ENCODE results near the gene MAST4. TPM values are rescaled to one million over a fixed set of nuclear protein-coding genes. Genes with fewer than 3 reads are reported as not detected.

The MAST4 gene
- total RNA-seq, 1 donor from 2014 or later, result 56.9 TPM

- Histone ChIP-seq H3K4me1 (peaks cover 29% of the 10 kb centered on the region), H3K27me3 (ENCODE audit: low read depth) (no peaks in the 10 kb centered on the region), H3K9me3 (no peaks in the 10 kb centered on the region), H3K27ac (no peak overlapping the region), H3K4me3 (no peak overlapping the region), H3K36me3 (no peaks in the 10 kb centered on the region)
- DNase-seq (no peak), ATAC-seq (no peak)
- intact Hi-C loops (cut with DNase I), result no loop called here
- TF ChIP-seq CTCF (IDR thresholded peaks at IDR 0.05), result no peak
Measured at GRCh38 chr5:67183859-67184258, 587.7 kb downstream of the MAST4 start.

- TF ChIP-seq CTCF (IDR thresholded peaks at IDR 0.05), result no peak
- ATAC-seq, result peak; percentile 66 to 69
- no peak overlapping the region for H3K27ac ChIP-seq
- H3K27me3 ChIP-seq (ENCODE audit: low read depth), result no peaks in the 10 kb centered on the region
- intact Hi-C loops (cut with DNase I), result no loop called here
- no peaks in the 10 kb centered on the region for H3K9me3 ChIP-seq
- no peaks in the 10 kb centered on the region for H3K36me3 ChIP-seq
- H3K4me1 ChIP-seq, result peaks cover 20% of the 10 kb centered on the region
- DNase-seq, result no peak
- no peak overlapping the region for H3K4me3 ChIP-seq
Measured at GRCh38 chr5:67187006-67187715, 591.0 kb downstream of the MAST4 start.

- DNase-seq, result no peak
- Histone ChIP-seq H3K4me3 (no peak overlapping the region), H3K9me3 (no peaks in the 10 kb centered on the region), H3K27me3 (ENCODE audit: low read depth) (no peaks in the 10 kb centered on the region), H3K4me1 (peaks cover 22% of the 10 kb centered on the region), H3K36me3 (no peaks in the 10 kb centered on the region), H3K27ac (no peak overlapping the region)
- intact Hi-C loops (cut with DNase I), result no loop called here
- no peak for TF ChIP-seq CTCF (IDR thresholded peaks at IDR 0.05)
- ATAC-seq, result no peak
Measured at GRCh38 chr5:67188274-67189078, 592.3 kb downstream of the MAST4 start.

GRCh38 chr5:67189079-67189354 is 592.8 kb downstream of the MAST4 start:
- DNase-seq (no peak), ATAC-seq (no peak)
- peaks cover 28% of the 10 kb centered on the region for H3K4me1 ChIP-seq
- intact Hi-C loops (cut with DNase I), result no loop called here
- no peak overlapping the region for H3K4me3 ChIP-seq
- no peak overlapping the region for H3K27ac ChIP-seq
- no peaks in the 10 kb centered on the region for H3K27me3 ChIP-seq (ENCODE audit: low read depth)
- H3K36me3 ChIP-seq, result no peaks in the 10 kb centered on the region
- TF ChIP-seq CTCF (IDR thresholded peaks at IDR 0.05), result no peak
- H3K9me3 ChIP-seq, result no peaks in the 10 kb centered on the region

- Histone ChIP-seq H3K36me3 (no peaks in the 10 kb centered on the region), H3K4me3 (no peak overlapping the region), H3K27ac (no peak overlapping the region), H3K27me3 (ENCODE audit: low read depth) (no peaks in the 10 kb centered on the region), H3K4me1 (peaks cover 30% of the 10 kb centered on the region), H3K9me3 (no peaks in the 10 kb centered on the region)
- DNase-seq, result no peak
- ATAC-seq, result no peak
- intact Hi-C loops (cut with DNase I), result no loop called here
- TF ChIP-seq CTCF (IDR thresholded peaks at IDR 0.05), result no peak
Measured at GRCh38 chr5:67189931-67190330, 593.7 kb downstream of the MAST4 start.
